ENCODE measurements around the gene SRBD1.

SRBD1 gene

GRCh38 chr2:45496869-45497268, 114.2 kb downstream of the SRBD1 start:
- H3K27me3 Mint-ChIP-seq, result no peaks in the 10 kb centered on the region
- peaks cover 10% of the 10 kb centered on the region for H3K36me3 Mint-ChIP-seq
- H3K4me3 Mint-ChIP-seq, result no peak overlapping the region
- peaks cover 37% of the 10 kb centered on the region for H3K4me1 Mint-ChIP-seq
- no peaks in the 10 kb centered on the region for H3K9me3 Mint-ChIP-seq
- H3K27ac Mint-ChIP-seq, result no peak overlapping the region

GRCh38 chr2:45494978-45495293, 116.1 kb downstream of the SRBD1 start:
- no peak overlapping the region for H3K4me3 Mint-ChIP-seq
- H3K27me3 Mint-ChIP-seq, result no peaks in the 10 kb centered on the region
- H3K27ac Mint-ChIP-seq, result no peak overlapping the region
- H3K4me1 Mint-ChIP-seq, result peaks cover 37% of the 10 kb centered on the region
- H3K36me3 Mint-ChIP-seq, result peaks cover 3% of the 10 kb centered on the region
- H3K9me3 Mint-ChIP-seq, result no peaks in the 10 kb centered on the region

- Mint-ChIP-seq H3K36me3 (no peaks in the 10 kb centered on the region), H3K27ac (no peak overlapping the region), H3K9me3 (no peaks in the 10 kb centered on the region), H3K4me3 (no peak overlapping the region), H3K4me1 (peaks cover 37% of the 10 kb centered on the region), H3K27me3 (no peaks in the 10 kb centered on the region)
Observed at GRCh38 chr2:45494275-45494977, 116.6 kb downstream of the SRBD1 start.

- Mint-ChIP-seq H3K27ac (no peak overlapping the region), H3K36me3 (peaks cover 25% of the 10 kb centered on the region), H3K4me3 (no peak overlapping the region), H3K4me1 (no peaks in the 10 kb centered on the region), H3K9me3 (peaks cover 4% of the 10 kb centered on the region), H3K27me3 (no peaks in the 10 kb centered on the region)
Observed at GRCh38 chr2:45484965-45485364, 126.1 kb downstream of the SRBD1 start.

- H3K4me1 Mint-ChIP-seq, result no peaks in the 10 kb centered on the region
- H3K4me3 Mint-ChIP-seq, result no peak overlapping the region
- H3K27me3 Mint-ChIP-seq, result no peaks in the 10 kb centered on the region
- peaks cover 30% of the 10 kb centered on the region for H3K36me3 Mint-ChIP-seq
- H3K27ac Mint-ChIP-seq, result no peak overlapping the region
- H3K9me3 Mint-ChIP-seq, result peaks cover 4% of the 10 kb centered on the region
Observed at GRCh38 chr2:45483997-45484396, 127.1 kb downstream of the SRBD1 start.

GRCh38 chr2:45477546-45477945, 133.5 kb downstream of the SRBD1 start:
- no peaks in the 10 kb centered on the region for H3K27me3 Mint-ChIP-seq
- no peak overlapping the region for H3K27ac Mint-ChIP-seq
- H3K36me3 Mint-ChIP-seq, result peaks cover 39% of the 10 kb centered on the region
- H3K9me3 Mint-ChIP-seq, result peaks cover 4% of the 10 kb centered on the region
- H3K4me1 Mint-ChIP-seq, result no peaks in the 10 kb centered on the region
- no peak overlapping the region for H3K4me3 Mint-ChIP-seq

- Mint-ChIP-seq H3K27me3 (no peaks in the 10 kb centered on the region), H3K36me3 (peaks cover 24% of the 10 kb centered on the region), H3K9me3 (no peaks in the 10 kb centered on the region), H3K4me1 (no peaks in the 10 kb centered on the region), H3K27ac (no peak overlapping the region), H3K4me3 (no peak overlapping the region)
Observed at GRCh38 chr2:45470531-45470930, 140.5 kb downstream of the SRBD1 start.

GRCh38 chr2:45469314-45470099, 141.6 kb downstream of the SRBD1 start:
- H3K4me1 Mint-ChIP-seq, result no peaks in the 10 kb centered on the region
- no peaks in the 10 kb centered on the region for H3K27me3 Mint-ChIP-seq
- no peak overlapping the region for H3K4me3 Mint-ChIP-seq
- H3K9me3 Mint-ChIP-seq, result no peaks in the 10 kb centered on the region
- H3K36me3 Mint-ChIP-seq, result peaks cover 17% of the 10 kb centered on the region
- no peak overlapping the region for H3K27ac Mint-ChIP-seq

GRCh38 chr2:45468279-45468678, 142.8 kb downstream of the SRBD1 start:
- Mint-ChIP-seq H3K36me3 (peaks cover 10% of the 10 kb centered on the region), H3K4me3 (no peak overlapping the region), H3K27ac (no peak overlapping the region), H3K4me1 (no peaks in the 10 kb centered on the region), H3K27me3 (no peaks in the 10 kb centered on the region), H3K9me3 (no peaks in the 10 kb centered on the region)

GRCh38 chr2:45466053-45466452, 145.0 kb downstream of the SRBD1 start:
- Mint-ChIP-seq H3K27ac (no peak overlapping the region), H3K36me3 (peaks cover 17% of the 10 kb centered on the region), H3K4me3 (no peak overlapping the region), H3K9me3 (no peaks in the 10 kb centered on the region), H3K27me3 (no peaks in the 10 kb centered on the region), H3K4me1 (peaks cover under 1% of the 10 kb centered on the region)

- Mint-ChIP-seq H3K4me3 (no peak overlapping the region), H3K27ac (no peak overlapping the region), H3K4me1 (peaks cover 4% of the 10 kb centered on the region), H3K27me3 (no peaks in the 10 kb centered on the region), H3K36me3 (peaks cover 18% of the 10 kb centered on the region), H3K9me3 (no peaks in the 10 kb centered on the region)
Observed at GRCh38 chr2:45460825-45461224, 150.2 kb downstream of the SRBD1 start.

GRCh38 chr2:45459860-45460259, 151.2 kb downstream of the SRBD1 start:
- Mint-ChIP-seq H3K9me3 (no peaks in the 10 kb centered on the region), H3K27me3 (no peaks in the 10 kb centered on the region), H3K4me3 (no peak overlapping the region), H3K27ac (no peak overlapping the region), H3K36me3 (peaks cover 18% of the 10 kb centered on the region), H3K4me1 (peaks cover 4% of the 10 kb centered on the region)

- H3K4me1 Mint-ChIP-seq, result peaks cover 4% of the 10 kb centered on the region
- peaks cover 18% of the 10 kb centered on the region for H3K36me3 Mint-ChIP-seq
- no peak overlapping the region for H3K27ac Mint-ChIP-seq
- H3K4me3 Mint-ChIP-seq, result no peak overlapping the region
- no peaks in the 10 kb centered on the region for H3K9me3 Mint-ChIP-seq
- no peaks in the 10 kb centered on the region for H3K27me3 Mint-ChIP-seq
Observed at GRCh38 chr2:45458909-45459563, 152.0 kb downstream of the SRBD1 start.

GRCh38 chr2:45457211-45457945, 153.7 kb downstream of the SRBD1 start:
- Mint-ChIP-seq H3K4me1 (peaks cover 4% of the 10 kb centered on the region), H3K9me3 (no peaks in the 10 kb centered on the region), H3K27me3 (no peaks in the 10 kb centered on the region), H3K27ac (no peak overlapping the region), H3K36me3 (peaks cover 17% of the 10 kb centered on the region), H3K4me3 (no peak overlapping the region)

- Mint-ChIP-seq H3K4me1 (no peaks in the 10 kb centered on the region), H3K9me3 (no peaks in the 10 kb centered on the region), H3K36me3 (peaks cover 6% of the 10 kb centered on the region), H3K4me3 (no peak overlapping the region), H3K27me3 (no peaks in the 10 kb centered on the region), H3K27ac (no peak overlapping the region)
Observed at GRCh38 chr2:45452866-45453265, 158.2 kb downstream of the SRBD1 start.
